H1 (cell line): Measurements from ENCODE around the gene CCDC77. TPM values are rescaled to one million over a fixed set of nuclear protein-coding genes. Genes with fewer than 3 reads are reported as not detected.

Source experiments
- polyA plus RNA-seq, 7 experiments: library from polyadenylated mRNA; depleted of rRNA in 3 of 7; stranded (reverse) in 5 of 7; unstranded in 2 of 7; fragments of >200 nt in 5 of 7; fragments of 200-250 nt in 2 of 7; gene quantifications; 1 replicate in 5 of 7; 2 replicates in 1 of 7; 4 replicates in 1 of 7; pipeline versions ENCODE4 v1.2.1 to v1.2.3, GENCODE V29; 2011 to 2013; ENCODE audit warnings: missing spikeins in 2 of 7, mixed read lengths in 2 of 7
- total RNA-seq: library from RNA; stranded (reverse); fragmentation: NEBNext Ultra II Directional; extraction: Animal tissue kit (Norgen Biotek cat#: 25700); gene quantifications from 2 replicates; pipeline ENCODE4 v1.2.1, GENCODE V29; 2021
- TF ChIP-seq, protein P1 (sequence below): IDR thresholded peaks from 2 replicates; pipeline ENCODE4 v1.6.1; 2011; ENCODE audit warnings: low read length, improper control_type of control experiment

CCDC77 gene
- total and polyA plus RNA-seq, 2 of the 8 experiments (the other 6 are each of a cell fraction or from before 2014, with no cell fraction given), result 10.3 to 30.4 TPM

DNA sequence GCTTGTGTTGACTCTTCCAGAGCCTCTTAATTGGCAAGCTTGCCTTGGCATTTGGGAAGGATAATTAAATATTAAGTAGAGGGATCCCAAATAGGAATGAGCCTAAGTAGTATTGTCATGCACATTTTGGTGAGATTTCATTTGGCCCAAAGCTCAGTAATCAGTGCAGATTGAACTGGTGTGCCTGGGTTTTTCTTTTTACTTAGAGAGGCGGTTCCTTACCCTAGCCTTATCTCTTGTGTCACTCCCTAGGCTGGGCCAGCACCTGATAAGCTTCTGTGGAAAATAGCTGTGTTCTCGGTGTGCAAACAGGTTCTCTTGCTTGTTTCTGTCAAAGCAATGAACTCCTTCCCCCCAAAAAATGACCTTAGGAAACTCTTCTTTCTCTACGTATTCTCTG lies 49.0 kb downstream of the CCDC77 start (continued):
- TF ChIP-seq, protein P1, sequence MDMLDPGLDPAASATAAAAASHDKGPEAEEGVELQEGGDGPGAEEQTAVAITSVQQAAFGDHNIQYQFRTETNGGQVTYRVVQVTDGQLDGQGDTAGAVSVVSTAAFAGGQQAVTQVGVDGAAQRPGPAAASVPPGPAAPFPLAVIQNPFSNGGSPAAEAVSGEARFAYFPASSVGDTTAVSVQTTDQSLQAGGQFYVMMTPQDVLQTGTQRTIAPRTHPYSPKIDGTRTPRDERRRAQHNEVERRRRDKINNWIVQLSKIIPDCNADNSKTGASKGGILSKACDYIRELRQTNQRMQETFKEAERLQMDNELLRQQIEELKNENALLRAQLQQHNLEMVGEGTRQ, result no peak
